ENCODE measurements around the gene POLDIP3. TPM values are rescaled to one million over a fixed set of nuclear protein-coding genes. Genes with fewer than 3 reads are reported as not detected.

Gene POLDIP3
- polyA plus RNA-seq, 3 donors, result 27.4 to 32.6 (median 30.0) TPM

GRCh38 chr22:42643634-42644421, 29.1 kb upstream of the POLDIP3 start:
- 79 to 84% (median 84%) methylated on average over 14 of the region's 14 CpGs for WGBS, 3 donors

GRCh38 chr22:42642806-42643633, 28.3 kb upstream of the POLDIP3 start:
- H3K27ac ChIP-seq (ENCODE audit: low read depth, low read length), result no peak overlapping the region
- 63 to 82% (median 64%) methylated on average over 11 to 12 of the region's 12 CpGs for WGBS, 3 donors

More at GRCh38 chr22:42643634-42644421, 29.1 kb upstream of the POLDIP3 start:
- no peak overlapping the region for H3K27ac ChIP-seq (ENCODE audit: low read depth, low read length)

- no peak overlapping the region for H3K27ac ChIP-seq (ENCODE audit: low read depth, low read length)
- WGBS, 3 donors, result 65 to 78% (median 75%) methylated on average over 9 of the region's 9 CpGs
These were observed 27.2 kb upstream of the POLDIP3 start for GRCh38 chr22:42641801-42642413.

GRCh38 chr22:42639541-42640241, 25.0 kb upstream of the POLDIP3 start:
- 80 to 86% (median 85%) methylated on average over 9 of the region's 9 CpGs for WGBS, 3 donors
- H3K27ac ChIP-seq (ENCODE audit: low read depth, low read length), result no peak overlapping the region

GRCh38 chr22:42637555-42637954, 22.9 kb upstream of the POLDIP3 start:
- 87 to 94% (median 88%) methylated on average over 12 of the region's 12 CpGs for WGBS, 3 donors
- H3K27ac ChIP-seq (ENCODE audit: low read depth, low read length), result no peak overlapping the region

- no peak overlapping the region for H3K27ac ChIP-seq (ENCODE audit: low read depth, low read length)
- WGBS, 3 donors, result 94 to 96% (median 96%) methylated on average over 15 to 17 of the region's 17 CpGs
These were observed 21.8 kb upstream of the POLDIP3 start for GRCh38 chr22:42636506-42636905.

- 58 to 84% (median 69%) methylated on average over 3 of the region's 3 CpGs for WGBS, 3 donors
- no peak overlapping the region for H3K27ac ChIP-seq (ENCODE audit: low read depth, low read length)
These were observed 20.8 kb upstream of the POLDIP3 start for GRCh38 chr22:42635531-42635930.

GRCh38 chr22:42633013-42633412, 18.3 kb upstream of the POLDIP3 start:
- no peak overlapping the region for H3K27ac ChIP-seq (ENCODE audit: low read depth, low read length)
- WGBS, 3 donors, result 79 to 88% (median 85%) methylated on average over 9 of the region's 9 CpGs

GRCh38 chr22:42632096-42632495, 17.4 kb upstream of the POLDIP3 start:
- 81 to 86% (median 81%) methylated on average over 13 of the region's 13 CpGs for WGBS, 3 donors
- H3K27ac ChIP-seq (ENCODE audit: low read depth, low read length), result no peak overlapping the region

GRCh38 chr22:42630901-42631602, 16.4 kb upstream of the POLDIP3 start:
- WGBS, 3 donors, result 85 to 90% (median 90%) methylated on average over 26 to 28 of the region's 28 CpGs
- H3K27ac ChIP-seq (ENCODE audit: low read depth, low read length), result no peak overlapping the region

- H3K27ac ChIP-seq (ENCODE audit: low read depth, low read length), result no peak overlapping the region
- WGBS, 3 donors, result 96 to 98% (median 97%) methylated on average over 18 of the region's 18 CpGs
These were observed 15.5 kb upstream of the POLDIP3 start for GRCh38 chr22:42630211-42630610.

GRCh38 chr22:42627981-42628380, 13.3 kb upstream of the POLDIP3 start:
- no peak overlapping the region for H3K27ac ChIP-seq (ENCODE audit: low read depth, low read length)
- 90 to 96% (median 95%) methylated on average over 9 of the region's 9 CpGs for WGBS, 3 donors

- WGBS, 3 donors, result 95 to 98% (median 96%) methylated on average over 25 of the region's 25 CpGs
These were observed 12.4 kb upstream of the POLDIP3 start for GRCh38 chr22:42626951-42627625.

GRCh38 chr22:42626431-42626830, 11.7 kb upstream of the POLDIP3 start:
- H3K27ac ChIP-seq (ENCODE audit: low read depth, low read length), result no peak overlapping the region
- WGBS, 3 donors, result 93 to 98% (median 97%) methylated on average over 7 of the region's 7 CpGs

More at GRCh38 chr22:42626951-42627625, 12.4 kb upstream of the POLDIP3 start:
- no peak overlapping the region for H3K27ac ChIP-seq (ENCODE audit: low read depth, low read length)

GRCh38 chr22:42625416-42625815, 10.7 kb upstream of the POLDIP3 start:
- WGBS, 3 donors, result 79 to 88% (median 86%) methylated on average over 15 of the region's 15 CpGs
- no peak overlapping the region for H3K27ac ChIP-seq (ENCODE audit: low read depth, low read length)

GRCh38 chr22:42624551-42625106, 9.9 kb upstream of the POLDIP3 start:
- 66 to 89% (median 78%) methylated on average over 12 of the region's 12 CpGs for whole genome bisulfite sequencing, 3 donors
- H3K27ac ChIP-seq (ENCODE audit: low read depth, low read length), result no peak overlapping the region

Measured in adipose tissue (tissue), 3 donors.